ENCODE data around the gene MUCL3. TPM values are rescaled to one million over a fixed set of nuclear protein-coding genes. Genes with fewer than 3 reads are reported as not detected.

The MUCL3 gene
- total RNA-seq, 2 experiments from 2014 or later = not detected

GRCh38 chr6:31002471-31002870 is 61.7 kb downstream of the MUCL3 start:
- Histone ChIP-seq H4K20me1 (ENCODE audit: insufficient read depth, low read length) (no peaks in the 10 kb centered on the region), H2AFZ (ENCODE audit: low read length) (no peak overlapping the region), H3K9me3 (ENCODE audit: low read length) (no peaks in the 10 kb centered on the region), H3K79me2 (ENCODE audit: insufficient read depth, low read depth, low read length) (no peaks in the 10 kb centered on the region), H3K4me1 (ENCODE audit: insufficient read depth, low read length, poor library complexity, severe bottlenecking) (no peaks in the 10 kb centered on the region), H3K27ac (ENCODE audit: low read depth, low read length, poor library complexity, severe bottlenecking) (no peak overlapping the region), H3K4me3 (ENCODE audit: low read depth, low read length, poor library complexity, severe bottlenecking) (no peak overlapping the region), H3K9me2 (ENCODE audit: insufficient read depth, low read length) (no peaks in the 10 kb centered on the region), H3K4me2 (ENCODE audit: low read length) (no peak overlapping the region), H3K36me3 (ENCODE audit: insufficient read depth, low read length) (no peaks in the 10 kb centered on the region)
- no peak for DNase-seq (ENCODE audit: low spot score)
- TF ChIP-seq CTCF (conservative IDR thresholded peaks at IDR 0.05; ENCODE audit: low read length) = no peak
- TF ChIP-seq EZH2phosphoT487 (IDR thresholded peaks at IDR 0.05; ENCODE audit: borderline replicate concordance, low read depth, low read length) = no peak
- BruUV-seq (replicated peaks) = no TSS peak
- CTCF ChIA-PET (ENCODE audit: unreplicated experiment) = no interaction called here
- POLR2A ChIA-PET = no interaction called here
- intact Hi-C loops (cut with micrococcal nuclease; ENCODE audit: unreplicated experiment) = no loop called here

Small RNA genes lying within 50 kb of the gene (small RNA-seq; reads per million reads assigned to genes)
- gene RF00019 = not detected

Other genes with a start within 250 kb of the MUCL3 start
- gene NRM, start 250.0 kb upstream of the MUCL3 start, total RNA-seq (2014; rRNA removed; shearing (Covaris generic)) = 13.6 and 18.6 TPM in 2 replicates
- gene NRM, start 250.0 kb upstream of the MUCL3 start, total RNA-seq (2022) = 36.7 and 44.0 TPM in 2 replicates
- 35.0 and 41.6 TPM in 2 replicates for gene MDC1, start 223.7 kb upstream of the MUCL3 start, total RNA-seq (2014; rRNA removed; shearing (Covaris generic))
- 107 and 133 TPM in 2 replicates for gene MDC1, start 223.7 kb upstream of the MUCL3 start, total RNA-seq (2022)
- 1,287 and 1,346 TPM in 2 replicates for gene TUBB, start 220.6 kb upstream of the MUCL3 start, total RNA-seq (2014; rRNA removed; shearing (Covaris generic))
- gene TUBB, start 220.6 kb upstream of the MUCL3 start, total RNA-seq (2022) = 1,244 and 1,350 TPM in 2 replicates
- 66.7 and 70.7 TPM in 2 replicates for gene FLOT1, start 198.3 kb upstream of the MUCL3 start, total RNA-seq (2014; rRNA removed; shearing (Covaris generic))
- 108 and 117 TPM in 2 replicates for gene FLOT1, start 198.3 kb upstream of the MUCL3 start, total RNA-seq (2022)
- gene IER3, start 196.4 kb upstream of the MUCL3 start, total RNA-seq (2014; rRNA removed; shearing (Covaris generic)) = 0.51 and 2.8 TPM in 2 replicates
- gene IER3, start 196.4 kb upstream of the MUCL3 start, total RNA-seq (2022) = 1.3 and 1.6 TPM in 2 replicates
- 14.0 and 15.4 TPM in 2 replicates for gene DDR1, start 56.5 kb upstream of the MUCL3 start, total RNA-seq (2014; rRNA removed; shearing (Covaris generic))
- 24.6 and 30.3 TPM in 2 replicates for gene DDR1, start 56.5 kb upstream of the MUCL3 start, total RNA-seq (2022)
- 30.5 and 38.4 TPM in 2 replicates for gene GTF2H4, start 32.8 kb upstream of the MUCL3 start, total RNA-seq (2014; rRNA removed; shearing (Covaris generic))
- gene GTF2H4, start 32.8 kb upstream of the MUCL3 start, total RNA-seq (2022) = 45.8 and 48.7 TPM in 2 replicates
- 71.4 and 81.8 TPM in 2 replicates for gene VARS2, start 26.7 kb upstream of the MUCL3 start, total RNA-seq (2014; rRNA removed; shearing (Covaris generic))
- gene VARS2, start 26.7 kb upstream of the MUCL3 start, total RNA-seq (2022) = 98.9 and 105 TPM in 2 replicates
- gene SFTA2, start 8.8 kb upstream of the MUCL3 start, total RNA-seq (2014; rRNA removed; shearing (Covaris generic)) = not detected in 2 replicates
- not detected in 2 replicates for gene SFTA2, start 8.8 kb upstream of the MUCL3 start, total RNA-seq (2022)
- gene MUC21, start 42.7 kb downstream of the MUCL3 start, total RNA-seq (2014; rRNA removed; shearing (Covaris generic)) = not detected in 2 replicates
- not detected in 2 replicates for gene MUC21, start 42.7 kb downstream of the MUCL3 start, total RNA-seq (2022)
- not detected in 2 replicates for gene MUC22, start 69.5 kb downstream of the MUCL3 start, total RNA-seq (2014; rRNA removed; shearing (Covaris generic))
- gene MUC22, start 69.5 kb downstream of the MUCL3 start, total RNA-seq (2022) = not detected in 2 replicates
- gene C6orf15, start 171.6 kb downstream of the MUCL3 start, total RNA-seq (2014; rRNA removed; shearing (Covaris generic)) = not detected in 2 replicates
- not detected in 2 replicates for gene C6orf15, start 171.6 kb downstream of the MUCL3 start, total RNA-seq (2022)
- gene PSORS1C1, start 173.8 kb downstream of the MUCL3 start, total RNA-seq (2014; rRNA removed; shearing (Covaris generic)) = not detected in 2 replicates
- gene PSORS1C1, start 173.8 kb downstream of the MUCL3 start, total RNA-seq (2022) = not detected in 2 replicates
- gene CDSN, start 179.5 kb downstream of the MUCL3 start, total RNA-seq (2014; rRNA removed; shearing (Covaris generic)) = not detected in 2 replicates
- gene CDSN, start 179.5 kb downstream of the MUCL3 start, total RNA-seq (2022) = not detected in 2 replicates
- gene PSORS1C2, start 198.1 kb downstream of the MUCL3 start, total RNA-seq (2014; rRNA removed; shearing (Covaris generic)) = not detected in 2 replicates
- not detected in 2 replicates for gene PSORS1C2, start 198.1 kb downstream of the MUCL3 start, total RNA-seq (2022)
- gene CCHCR1, start 216.8 kb downstream of the MUCL3 start, total RNA-seq (2014; rRNA removed; shearing (Covaris generic)) = 23.9 and 33.0 TPM in 2 replicates
- gene CCHCR1, start 216.8 kb downstream of the MUCL3 start, total RNA-seq (2022) = 31.5 and 33.0 TPM in 2 replicates
- gene TCF19, start 217.6 kb downstream of the MUCL3 start, total RNA-seq (2014; rRNA removed; shearing (Covaris generic)) = 61.6 and 63.2 TPM in 2 replicates
- gene TCF19, start 217.6 kb downstream of the MUCL3 start, total RNA-seq (2022) = 54.5 and 56.7 TPM in 2 replicates
- gene POU5F1, start 229.7 kb downstream of the MUCL3 start, total RNA-seq (2014; rRNA removed; shearing (Covaris generic)) = 0.44 TPM in 1 of 2 replicates, not detected in the other
- gene POU5F1, start 229.7 kb downstream of the MUCL3 start, total RNA-seq (2022) = 0.86 and 1.4 TPM in 2 replicates

All from OCI-LY7 (cell line).